Testis (tissue), 2 donors: ENCODE results near the gene SFXN2.

ENCODE experiments used
- POLR2A ChIP-seq: fragments of 450-650 bp; IDR thresholded peaks from one replicate; pipeline ENCODE4 v1.6.1; 2017; ENCODE audit warnings: antibody characterized with exemption, mild to moderate bottlenecking, moderate library complexity
- TF ChIP-seq, protein P1 (sequence below), 3 experiments: fragments of 450-650 bp in 2 of 3; fragments of 200-600 bp in 1 of 3; sonication (generic) in 1 of 3; IDR thresholded peaks; one replicate each; pipeline ENCODE4 v1.5.1; 2016 to 2019; ENCODE audit warnings: antibody characterized with exemption in 3 of 3, mild to moderate bottlenecking in 2 of 3, moderate library complexity in 1 of 3

GRCh38 chr10:102675666-102676533 lies 38.5 kb upstream of the SFXN2 start:
- TF ChIP-seq, protein P1, sequence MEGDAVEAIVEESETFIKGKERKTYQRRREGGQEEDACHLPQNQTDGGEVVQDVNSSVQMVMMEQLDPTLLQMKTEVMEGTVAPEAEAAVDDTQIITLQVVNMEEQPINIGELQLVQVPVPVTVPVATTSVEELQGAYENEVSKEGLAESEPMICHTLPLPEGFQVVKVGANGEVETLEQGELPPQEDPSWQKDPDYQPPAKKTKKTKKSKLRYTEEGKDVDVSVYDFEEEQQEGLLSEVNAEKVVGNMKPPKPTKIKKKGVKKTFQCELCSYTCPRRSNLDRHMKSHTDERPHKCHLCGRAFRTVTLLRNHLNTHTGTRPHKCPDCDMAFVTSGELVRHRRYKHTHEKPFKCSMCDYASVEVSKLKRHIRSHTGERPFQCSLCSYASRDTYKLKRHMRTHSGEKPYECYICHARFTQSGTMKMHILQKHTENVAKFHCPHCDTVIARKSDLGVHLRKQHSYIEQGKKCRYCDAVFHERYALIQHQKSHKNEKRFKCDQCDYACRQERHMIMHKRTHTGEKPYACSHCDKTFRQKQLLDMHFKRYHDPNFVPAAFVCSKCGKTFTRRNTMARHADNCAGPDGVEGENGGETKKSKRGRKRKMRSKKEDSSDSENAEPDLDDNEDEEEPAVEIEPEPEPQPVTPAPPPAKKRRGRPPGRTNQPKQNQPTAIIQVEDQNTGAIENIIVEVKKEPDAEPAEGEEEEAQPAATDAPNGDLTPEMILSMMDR (IDR thresholded peaks at IDR 0.05): no peak
- no peak for TF ChIP-seq POLR2A
